NCI-H2196 treated with DMSO at 0.1 percent for 48 hours (cell line): Measurements from ENCODE around the gene CCL14.

Experiments used
- DNase-seq: peaks from one replicate; lab custom pipeline; 2025; ENCODE audit not compliant: unreplicated experiment; lab: John Stamatoyannopoulos, UW

CCL14 gene

GRCh38 chr17:35991075-35991474 is 4.5 kb upstream of the CCL14 start:
- DNase-seq = no peak

GRCh38 chr17:35988164-35988563 is 1.6 kb upstream of the CCL14 start:
- DNase-seq = no peak

GRCh38 chr17:35984140-35984539 is 2.4 kb downstream of the CCL14 start:
- no peak for DNase-seq

- no peak for DNase-seq
These were observed 3.9 kb downstream of the CCL14 start for GRCh38 chr17:35982409-35983191.

GRCh38 chr17:35981908-35982330 is 4.6 kb downstream of the CCL14 start:
- no peak for DNase-seq

GRCh38 chr17:35981246-35981645 is 5.3 kb downstream of the CCL14 start, which contains the start of gene CCL16:
TSS of gene CCL16 (minus strand) at chr17:35981497. CDS start at chr17:35981420, 77 bp downstream.
- no peak for DNase-seq

GRCh38 chr17:35978346-35978745 is 8.2 kb downstream of the CCL14 start:
- DNase-seq = no peak

GRCh38 chr17:35977509-35977908 is 9.0 kb downstream of the CCL14 start:
- no peak for DNase-seq

- DNase-seq = no peak
These were observed 12.9 kb downstream of the CCL14 start for GRCh38 chr17:35973333-35974260.

- DNase-seq = no peak
These were observed 13.6 kb downstream of the CCL14 start for GRCh38 chr17:35972945-35973332.

GRCh38 chr17:35972535-35972934 is 14.0 kb downstream of the CCL14 start:
- DNase-seq = no peak

- no peak for DNase-seq
These were observed 14.5 kb downstream of the CCL14 start for GRCh38 chr17:35972066-35972465.

GRCh38 chr17:35969558-35970380 is 16.8 kb downstream of the CCL14 start:
- peak; percentile 13 for DNase-seq

- DNase-seq = no peak
These were observed 17.9 kb downstream of the CCL14 start for GRCh38 chr17:35968520-35969054.

GRCh38 chr17:35965272-35965671 is 21.3 kb downstream of the CCL14 start:
- DNase-seq = no peak

- no peak for DNase-seq
These were observed 22.9 kb downstream of the CCL14 start for GRCh38 chr17:35963663-35964062.

GRCh38 chr17:35953720-35954119 is 32.8 kb downstream of the CCL14 start:
- DNase-seq = no peak

- no peak for DNase-seq
These were observed 37.1 kb downstream of the CCL14 start for GRCh38 chr17:35949401-35949800.

GRCh38 chr17:35948092-35948491 is 38.4 kb downstream of the CCL14 start:
- DNase-seq = no peak

GRCh38 chr17:35947156-35947585 is 39.4 kb downstream of the CCL14 start:
- no peak for DNase-seq

GRCh38 chr17:35944151-35944550 is 42.4 kb downstream of the CCL14 start:
- DNase-seq = no peak
